ENCODE data around the gene CCDC170.

Gene CCDC170

DNA sequence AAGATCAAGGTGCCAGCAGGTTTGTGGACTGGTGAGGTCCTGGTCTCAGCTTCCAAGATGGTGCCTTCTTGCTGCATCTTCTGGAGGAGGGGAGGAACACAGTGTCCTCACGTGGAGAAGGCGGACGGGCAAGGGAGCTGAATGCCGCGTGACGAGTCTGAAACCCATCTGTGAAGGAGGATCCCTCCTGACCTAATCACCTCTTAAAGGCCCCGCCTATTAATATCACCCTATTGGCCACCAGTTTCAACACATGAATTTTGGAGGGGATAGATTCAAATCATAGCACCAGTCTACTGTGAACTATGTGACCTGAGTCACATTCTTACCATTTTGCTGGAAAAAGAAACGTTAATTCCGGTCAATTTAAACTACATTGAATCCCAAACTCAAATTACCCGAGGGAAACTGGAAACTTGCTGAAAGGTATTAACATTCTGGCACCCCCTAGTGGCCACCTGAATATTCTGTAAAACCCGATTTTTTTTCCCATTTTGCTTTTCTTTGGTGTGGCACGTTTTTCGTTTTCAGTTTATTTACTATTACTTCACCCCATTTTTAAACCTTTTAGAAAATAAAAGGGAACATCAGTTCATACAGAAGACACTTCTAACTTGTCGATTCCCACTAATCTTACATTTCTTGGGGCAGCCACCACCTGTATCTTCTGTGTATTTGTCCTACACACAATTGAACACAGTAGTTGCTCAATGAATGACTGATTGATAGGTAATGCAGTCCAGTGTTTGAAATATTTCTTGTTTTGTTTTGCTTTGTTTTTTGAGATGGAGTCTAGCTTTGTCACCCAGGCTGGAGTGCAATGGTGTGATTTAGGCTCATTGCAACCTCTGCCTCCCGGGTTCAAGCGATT, 17.9 kb upstream of the CCDC170 start:
- H3K36me3 ChIP-seq (ENCODE audit: control insufficient read depth, low read depth, low read length): no peaks in the 10 kb centered on the region
- H3K4me1 ChIP-seq (ENCODE audit: control insufficient read depth, low read depth, low read length): no peaks in the 10 kb centered on the region
- no peaks in the 10 kb centered on the region for H3K9me3 ChIP-seq (ENCODE audit: control insufficient read depth, low read depth, low read length)
- no peak overlapping the region for H3K27ac ChIP-seq (ENCODE audit: low read length)
- no peak overlapping the region for H3K9ac ChIP-seq (ENCODE audit: low read length)
- H3K4me3 ChIP-seq (ENCODE audit: low read length): peak overlapping the region; percentile 6
- no peaks in the 10 kb centered on the region for H3K27me3 ChIP-seq (ENCODE audit: control insufficient read depth, insufficient read depth, low read length)

DNA sequence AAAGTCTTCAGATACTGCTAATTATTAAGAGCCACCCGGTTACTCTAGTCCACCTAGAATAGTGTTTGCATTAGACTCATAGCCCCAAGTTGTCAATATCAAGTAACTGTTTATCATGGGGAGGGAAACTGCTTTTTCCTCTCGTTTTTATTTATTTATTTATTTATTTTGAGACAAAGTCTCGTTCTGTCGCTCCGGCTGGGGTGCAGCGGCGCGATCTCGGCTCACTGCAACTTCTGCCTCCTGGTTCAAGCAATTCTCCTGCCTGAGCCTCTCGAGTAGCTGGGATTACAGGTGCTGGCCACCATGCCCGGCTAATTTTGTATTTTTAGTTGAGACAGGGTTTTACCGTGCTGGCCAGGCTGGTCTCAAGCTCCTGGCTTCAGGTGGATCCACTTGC, 16.1 kb upstream of the CCDC170 start:
- no peak overlapping the region for H3K27ac ChIP-seq (ENCODE audit: low read length)
- H3K4me1 ChIP-seq (ENCODE audit: control insufficient read depth, low read depth, low read length): no peaks in the 10 kb centered on the region
- H3K9me3 ChIP-seq (ENCODE audit: control insufficient read depth, low read depth, low read length): no peaks in the 10 kb centered on the region
- no peak overlapping the region for H3K4me3 ChIP-seq (ENCODE audit: low read length)
- no peak overlapping the region for H3K9ac ChIP-seq (ENCODE audit: low read length)
- no peaks in the 10 kb centered on the region for H3K36me3 ChIP-seq (ENCODE audit: control insufficient read depth, low read depth, low read length)
- H3K27me3 ChIP-seq (ENCODE audit: control insufficient read depth, insufficient read depth, low read length): no peaks in the 10 kb centered on the region

DNA sequence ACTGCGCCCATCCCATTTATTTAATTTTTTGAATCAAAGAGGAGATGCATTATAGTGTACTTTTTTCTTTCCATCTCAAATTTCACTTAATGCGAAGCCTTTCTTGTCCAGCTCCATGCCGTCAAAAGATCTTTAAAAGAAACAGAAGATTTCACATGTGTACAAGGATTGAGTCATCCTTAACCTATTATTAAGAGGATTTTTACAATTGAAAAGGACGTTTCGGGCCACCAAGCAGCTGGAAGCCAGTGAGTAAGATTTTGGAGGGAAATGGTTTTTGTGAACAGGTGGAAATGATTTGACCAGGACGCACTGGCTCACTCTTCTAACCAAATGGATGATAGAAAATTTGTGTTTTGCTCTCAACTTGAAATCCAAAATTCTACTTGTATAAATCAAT, 15.1 kb upstream of the CCDC170 start:
- no peaks in the 10 kb centered on the region for H3K36me3 ChIP-seq (ENCODE audit: control insufficient read depth, low read depth, low read length)
- H3K4me1 ChIP-seq (ENCODE audit: control insufficient read depth, low read depth, low read length): no peaks in the 10 kb centered on the region
- no peak overlapping the region for H3K4me3 ChIP-seq (ENCODE audit: low read length)
- H3K9me3 ChIP-seq (ENCODE audit: control insufficient read depth, low read depth, low read length): no peaks in the 10 kb centered on the region
- H3K27ac ChIP-seq (ENCODE audit: low read length): no peak overlapping the region
- no peak overlapping the region for H3K9ac ChIP-seq (ENCODE audit: low read length)
- H3K27me3 ChIP-seq (ENCODE audit: control insufficient read depth, insufficient read depth, low read length): no peaks in the 10 kb centered on the region

DNA sequence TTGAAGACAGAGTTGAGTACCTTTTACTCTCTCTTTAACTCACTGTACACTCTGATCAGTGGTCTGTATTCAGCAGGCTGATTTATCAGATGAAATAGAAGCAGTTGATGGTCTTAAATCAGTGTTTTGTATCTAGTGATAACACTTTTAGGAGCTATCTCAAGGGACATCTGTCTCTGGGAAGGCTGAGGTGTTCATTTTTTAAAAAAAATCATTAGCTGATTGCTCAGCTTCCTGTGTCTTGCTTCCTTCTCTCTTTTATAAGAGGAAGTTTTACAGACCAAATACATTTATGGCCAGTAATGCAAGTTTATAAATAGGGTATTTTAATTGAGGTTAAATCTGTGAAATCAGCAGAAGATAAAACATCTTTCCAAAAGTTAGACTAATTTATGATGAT, 12.0 kb upstream of the CCDC170 start:
- H3K4me3 ChIP-seq (ENCODE audit: low read length): no peak overlapping the region
- H3K27me3 ChIP-seq (ENCODE audit: control insufficient read depth, insufficient read depth, low read length): no peaks in the 10 kb centered on the region
- no peak overlapping the region for H3K27ac ChIP-seq (ENCODE audit: low read length)
- no peaks in the 10 kb centered on the region for H3K4me1 ChIP-seq (ENCODE audit: control insufficient read depth, low read depth, low read length)
- H3K36me3 ChIP-seq (ENCODE audit: control insufficient read depth, low read depth, low read length): no peaks in the 10 kb centered on the region
- no peak overlapping the region for H3K9ac ChIP-seq (ENCODE audit: low read length)
- H3K9me3 ChIP-seq (ENCODE audit: control insufficient read depth, low read depth, low read length): no peaks in the 10 kb centered on the region

DNA sequence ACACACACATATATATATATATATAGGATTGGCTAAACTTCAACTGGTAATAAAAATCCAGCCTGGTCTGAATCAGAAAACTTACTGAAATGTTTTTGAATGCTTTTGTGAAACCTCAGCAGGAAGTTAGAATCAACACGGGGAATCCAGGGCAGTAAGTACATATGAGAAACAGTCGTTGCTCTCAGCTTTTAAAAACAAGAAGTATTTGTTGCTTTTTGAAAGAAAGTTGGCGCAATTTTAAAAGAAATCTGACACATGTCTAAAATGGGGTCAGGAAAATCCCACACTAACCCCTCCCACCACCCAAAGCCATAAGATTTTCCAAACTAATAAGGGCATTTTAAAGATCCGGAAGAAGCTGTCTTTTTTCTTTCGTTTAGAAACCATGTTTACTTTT, 11.5 kb upstream of the CCDC170 start:
- Histone ChIP-seq H3K9ac (ENCODE audit: low read length) (no peak overlapping the region), H3K4me1 (ENCODE audit: control insufficient read depth, low read depth, low read length) (no peaks in the 10 kb centered on the region), H3K9me3 (ENCODE audit: control insufficient read depth, low read depth, low read length) (no peaks in the 10 kb centered on the region), H3K36me3 (ENCODE audit: control insufficient read depth, low read depth, low read length) (no peaks in the 10 kb centered on the region), H3K27me3 (ENCODE audit: control insufficient read depth, insufficient read depth, low read length) (no peaks in the 10 kb centered on the region), H3K27ac (ENCODE audit: low read length) (no peak overlapping the region), H3K4me3 (ENCODE audit: low read length) (no peak overlapping the region)

DNA sequence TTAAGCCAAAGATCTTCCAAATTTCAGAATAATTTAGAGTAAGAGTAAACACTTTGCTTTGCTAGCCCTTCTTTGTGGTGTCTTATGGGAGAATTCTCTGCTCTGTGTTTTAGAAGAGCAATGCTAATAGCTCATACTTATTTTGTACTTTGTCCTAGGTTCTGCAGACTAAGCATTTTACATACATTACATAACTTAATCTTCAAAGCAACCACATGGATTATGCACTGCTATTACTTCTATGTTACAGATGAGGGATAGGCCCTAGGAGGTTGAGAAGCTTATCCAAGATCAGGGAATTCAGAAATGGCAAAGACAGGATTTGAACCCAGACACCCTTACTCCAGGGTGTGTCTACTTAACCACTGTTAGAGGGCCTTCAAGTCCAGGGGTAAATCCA, 9.8 kb upstream of the CCDC170 start:
- Histone ChIP-seq H3K27me3 (ENCODE audit: control insufficient read depth, insufficient read depth, low read length) (no peaks in the 10 kb centered on the region), H3K4me1 (ENCODE audit: control insufficient read depth, low read depth, low read length) (no peaks in the 10 kb centered on the region), H3K4me3 (ENCODE audit: low read length) (no peak overlapping the region), H3K27ac (ENCODE audit: low read length) (no peak overlapping the region), H3K9ac (ENCODE audit: low read length) (no peak overlapping the region), H3K36me3 (ENCODE audit: control insufficient read depth, low read depth, low read length) (no peaks in the 10 kb centered on the region), H3K9me3 (ENCODE audit: control insufficient read depth, low read depth, low read length) (no peaks in the 10 kb centered on the region)

DNA sequence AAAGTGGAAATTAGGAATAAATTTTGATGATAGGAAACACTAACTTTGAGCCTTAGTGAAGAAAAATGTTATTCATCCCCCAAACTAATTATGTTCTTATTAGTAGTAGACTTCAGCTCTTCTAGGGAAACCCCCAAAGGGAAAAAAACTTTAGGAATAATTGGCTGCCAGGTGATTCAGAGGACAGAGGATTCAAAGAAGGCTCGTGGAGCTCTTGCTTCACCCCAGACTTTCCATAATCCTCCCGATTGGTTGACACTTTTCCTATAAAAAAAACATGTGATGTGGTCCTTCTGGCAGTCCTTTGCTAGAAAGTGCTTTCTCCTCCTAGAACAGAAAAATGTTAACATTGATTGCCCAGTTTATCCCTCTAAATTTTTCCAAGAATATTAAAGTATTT, 5.6 kb upstream of the CCDC170 start:
- Histone ChIP-seq H3K36me3 (ENCODE audit: control insufficient read depth, low read depth, low read length) (no peaks in the 10 kb centered on the region), H3K4me3 (ENCODE audit: low read length) (no peak overlapping the region), H3K27me3 (ENCODE audit: control insufficient read depth, insufficient read depth, low read length) (peaks cover 7% of the 10 kb centered on the region), H3K4me1 (ENCODE audit: control insufficient read depth, low read depth, low read length) (no peaks in the 10 kb centered on the region), H3K9ac (ENCODE audit: low read length) (no peak overlapping the region), H3K27ac (ENCODE audit: low read length) (no peak overlapping the region), H3K9me3 (ENCODE audit: control insufficient read depth, low read depth, low read length) (no peaks in the 10 kb centered on the region)

DNA sequence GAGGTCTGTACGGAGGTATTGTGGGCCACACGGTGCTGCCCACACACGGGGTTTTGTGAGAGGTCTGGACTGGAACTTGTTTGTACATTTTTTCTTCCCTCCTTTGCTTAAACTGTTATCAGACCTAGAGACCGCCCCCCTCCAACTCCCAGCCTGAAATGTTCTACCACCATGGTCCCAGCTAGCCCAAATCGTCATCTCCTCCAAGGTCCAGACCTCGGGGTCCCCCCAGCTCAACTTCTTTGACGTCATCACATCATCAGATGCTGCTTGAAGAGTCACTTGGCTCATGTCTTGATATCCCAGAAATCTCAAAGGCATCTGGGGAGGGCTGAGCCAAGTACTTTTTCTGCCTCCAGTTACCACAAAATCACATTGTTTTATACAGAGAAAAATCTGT, 2.8 kb upstream of the CCDC170 start:
- no peaks in the 10 kb centered on the region for H3K9me3 ChIP-seq (ENCODE audit: control insufficient read depth, low read depth, low read length)
- H3K27me3 ChIP-seq (ENCODE audit: control insufficient read depth, insufficient read depth, low read length): peaks cover 34% of the 10 kb centered on the region
- H3K36me3 ChIP-seq (ENCODE audit: control insufficient read depth, low read depth, low read length): no peaks in the 10 kb centered on the region

DNA sequence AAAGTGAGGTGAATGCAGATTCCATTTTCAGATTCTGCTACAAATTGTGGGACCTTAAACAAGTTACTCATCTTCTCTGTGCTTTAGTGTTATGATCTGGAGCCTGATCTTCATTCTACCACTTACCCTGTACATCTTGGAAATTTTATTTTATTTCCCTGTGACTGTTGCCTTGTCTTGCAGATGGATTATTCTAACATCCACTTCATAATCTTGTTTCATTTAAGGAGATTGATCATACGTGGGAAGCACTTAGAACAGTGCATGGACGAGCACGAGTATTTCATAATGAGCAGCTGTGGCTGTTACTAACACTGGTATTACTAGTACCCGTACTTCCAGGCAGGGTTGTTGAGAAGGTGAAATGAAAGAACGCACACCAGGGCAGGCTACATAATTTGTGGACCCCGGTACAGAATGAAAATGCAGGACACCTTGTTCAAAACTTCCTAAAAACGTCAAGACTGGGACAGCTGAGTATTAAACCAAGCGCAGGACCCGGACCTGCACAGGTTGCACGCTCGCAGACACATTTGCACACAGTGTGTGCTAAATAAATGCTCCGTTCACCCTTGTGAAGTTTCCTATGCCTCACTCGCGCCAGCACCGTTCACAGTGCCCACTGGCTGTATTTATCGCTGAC, 535 bp upstream of the CCDC170 start:
- Histone ChIP-seq H3K4me1 (ENCODE audit: control insufficient read depth, low read depth, low read length) (peaks cover 3% of the 10 kb centered on the region), H3K27me3 (ENCODE audit: control insufficient read depth, insufficient read depth, low read length) (peaks cover 42% of the 10 kb centered on the region)

More for the DNA sequence above, 2.8 kb upstream of the CCDC170 start:
- Histone ChIP-seq H3K4me1 (ENCODE audit: control insufficient read depth, low read depth, low read length) (peaks cover 3% of the 10 kb centered on the region), H3K9ac (ENCODE audit: low read length) (no peak overlapping the region), H3K4me3 (ENCODE audit: low read length) (no peak overlapping the region), H3K27ac (ENCODE audit: low read length) (no peak overlapping the region)

DNA sequence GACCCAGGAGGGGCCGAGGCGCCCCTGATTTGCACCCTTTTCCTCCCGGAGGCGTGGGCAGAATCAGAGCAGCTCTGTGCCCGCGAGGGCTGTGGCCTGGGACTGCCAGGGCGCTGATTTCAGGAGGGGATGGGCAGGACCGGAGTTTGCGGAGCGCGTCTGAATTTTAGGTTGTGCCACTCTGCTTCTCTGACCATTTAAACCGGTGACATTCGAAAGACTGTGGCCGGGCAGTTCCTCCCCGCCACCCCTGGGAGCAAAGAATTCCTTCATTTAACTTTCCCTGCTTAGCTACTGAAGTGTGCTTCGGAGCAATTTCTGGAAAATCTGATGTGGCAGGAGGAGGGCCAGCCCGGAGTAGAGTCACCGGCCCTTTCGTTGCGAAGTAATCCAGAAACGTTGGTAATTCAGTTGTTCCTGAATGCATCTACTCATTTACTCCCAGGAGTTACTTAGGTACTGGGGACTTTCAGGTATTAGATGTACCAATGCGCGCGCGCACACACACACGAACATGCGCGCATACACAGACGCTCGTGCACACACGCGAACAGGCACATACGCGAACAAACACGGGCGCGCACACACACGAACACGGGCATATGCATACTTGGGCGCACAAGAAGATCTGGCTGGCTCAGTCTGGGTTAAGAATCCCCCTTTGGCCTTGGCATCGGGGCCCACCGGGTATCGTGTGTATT, 568 bp downstream of the CCDC170 start:
- Histone ChIP-seq H3K27me3 (ENCODE audit: control insufficient read depth, insufficient read depth, low read length) (peaks cover 42% of the 10 kb centered on the region), H3K9ac (ENCODE audit: low read length) (peak overlapping the region; percentile 51), H3K4me1 (ENCODE audit: control insufficient read depth, low read depth, low read length) (peaks cover 3% of the 10 kb centered on the region), H3K4me3 (ENCODE audit: low read length) (peak overlapping the region; percentile 76), H3K27ac (ENCODE audit: low read length) (no peak overlapping the region), H3K9me3 (ENCODE audit: control insufficient read depth, low read depth, low read length) (no peaks in the 10 kb centered on the region), H3K36me3 (ENCODE audit: control insufficient read depth, low read depth, low read length) (no peaks in the 10 kb centered on the region)

More for the DNA sequence above, 535 bp upstream of the CCDC170 start:
- H3K27ac ChIP-seq (ENCODE audit: low read length): no peak overlapping the region
- H3K36me3 ChIP-seq (ENCODE audit: control insufficient read depth, low read depth, low read length): no peaks in the 10 kb centered on the region
- H3K9me3 ChIP-seq (ENCODE audit: control insufficient read depth, low read depth, low read length): no peaks in the 10 kb centered on the region
- H3K4me3 ChIP-seq (ENCODE audit: low read length): peak overlapping the region; percentile 76
- peak overlapping the region; percentile 51 for H3K9ac ChIP-seq (ENCODE audit: low read length)

DNA sequence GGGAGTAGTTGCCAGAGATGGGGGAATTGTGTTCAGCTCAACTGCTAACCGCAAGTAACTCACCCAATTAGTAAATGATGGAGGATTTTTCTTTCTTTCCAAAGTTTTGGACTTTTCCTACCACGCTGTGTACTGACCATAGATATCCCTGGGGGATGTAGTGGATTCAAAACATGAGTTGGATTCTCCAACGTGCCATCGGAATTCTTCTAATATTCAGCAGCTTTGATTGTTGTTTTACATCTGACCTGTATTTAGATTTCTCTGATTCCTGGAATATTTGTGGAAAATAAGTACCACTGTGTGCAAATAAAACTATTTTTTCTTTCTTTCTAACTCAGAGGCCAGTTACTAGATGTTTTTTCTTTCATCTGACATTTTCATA, 1.1 kb downstream of the CCDC170 start:
- H3K4me3 ChIP-seq (ENCODE audit: low read length): peak overlapping the region; percentile 76
- no peaks in the 10 kb centered on the region for H3K36me3 ChIP-seq (ENCODE audit: control insufficient read depth, low read depth, low read length)
- H3K9ac ChIP-seq (ENCODE audit: low read length): no peak overlapping the region
- H3K9me3 ChIP-seq (ENCODE audit: control insufficient read depth, low read depth, low read length): no peaks in the 10 kb centered on the region
- peaks cover 42% of the 10 kb centered on the region for H3K27me3 ChIP-seq (ENCODE audit: control insufficient read depth, insufficient read depth, low read length)
- peaks cover 3% of the 10 kb centered on the region for H3K4me1 ChIP-seq (ENCODE audit: control insufficient read depth, low read depth, low read length)
- no peak overlapping the region for H3K27ac ChIP-seq (ENCODE audit: low read length)
